HFFc6 (cell line): Measurements from ENCODE around the gene SLC4A5. TPM values are rescaled to one million over a fixed set of nuclear protein-coding genes. Genes with fewer than 3 reads are reported as not detected.

ENCODE experiments used
- DNase-seq: peaks from one replicate; pipeline ENCODE4 v3.0.0-alpha.2; 2018
- H3K27ac Mint-ChIP-seq: 2 replicates; pipeline ENCODE4 v1.8.0; 2020; ENCODE audit warnings: mild to moderate bottlenecking, mixed read lengths
- H3K27me3 Mint-ChIP-seq: 2 replicates; pipeline ENCODE4 v1.8.0; 2021; ENCODE audit warnings: mild to moderate bottlenecking, moderate library complexity, mixed read lengths; ENCODE audit not compliant: insufficient read depth
- H3K36me3 Mint-ChIP-seq: 2 replicates; pipeline ENCODE4 v1.8.0; 2021; ENCODE audit warnings: low read depth, mixed read lengths
- H3K4me1 Mint-ChIP-seq: 2 replicates; pipeline ENCODE4 v1.8.0; 2020; ENCODE audit warnings: low read depth, mixed read lengths
- H3K4me3 Mint-ChIP-seq: 2 replicates; pipeline ENCODE4 v1.8.0; 2020; ENCODE audit warnings: mild to moderate bottlenecking, moderate library complexity, mixed read lengths
- H3K9me3 Mint-ChIP-seq: 2 replicates; pipeline ENCODE4 v1.8.0; 2020; ENCODE audit warnings: mild to moderate bottlenecking, mixed read lengths
- CTCF ChIP-seq: fragments of 200-600 bp; sonication (generic); IDR thresholded peaks from 2 replicates; pipeline ENCODE4 v1.5.0; 2021; ENCODE audit warnings: antibody characterized with exemption, mild to moderate bottlenecking
- total RNA-seq, 6 experiments: library from RNA; stranded (reverse); fragmentation: NEBNext Ultra II Directional; extraction: Animal tissue kit (Norgen Biotek cat#: 25700); gene quantifications; 2 replicates in 1 of 6; 3 replicates in 5 of 6; pipeline ENCODE4 v1.2.3, GENCODE V29; 2021

The SLC4A5 gene
- total RNA-seq, 6 experiments from 2014 or later: 0.19 to 0.40 (median 0.31) TPM; not detected in 3

DNA sequence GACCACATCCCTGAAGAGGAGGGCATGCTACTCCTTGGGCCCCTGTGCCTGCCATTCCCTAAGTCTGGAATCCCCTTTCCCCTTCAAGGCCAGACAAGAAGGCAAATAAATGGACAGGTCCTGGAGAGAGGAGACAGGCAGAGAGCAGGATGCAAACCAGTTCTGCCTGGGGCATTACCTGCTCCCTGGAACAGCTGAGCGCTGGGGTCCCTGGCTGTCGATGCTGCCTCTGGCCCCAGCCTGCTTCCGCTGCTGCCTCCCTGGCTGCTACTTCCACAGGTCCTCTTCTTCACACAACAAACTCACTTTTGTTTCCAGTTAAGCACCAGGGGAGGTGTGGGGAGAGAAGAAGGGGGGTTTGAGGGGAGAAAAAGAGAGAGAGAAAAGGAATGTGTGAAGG lies 53.1 kb downstream of the SLC4A5 start:
- no peak for TF ChIP-seq CTCF
- Mint-ChIP-seq H3K27me3 (peaks cover 18% of the 10 kb centered on the region), H3K27ac (no peak overlapping the region), H3K9me3 (no peaks in the 10 kb centered on the region), H3K4me3 (no peak overlapping the region), H3K4me1 (no peaks in the 10 kb centered on the region; the same call in 1 of the 2 replicates), H3K36me3 (no peaks in the 10 kb centered on the region)
- DNase-seq: no peak

- Mint-ChIP-seq H3K9me3 (no peaks in the 10 kb centered on the region), H3K4me1 (no peaks in the 10 kb centered on the region), H3K27me3 (peaks cover 17% of the 10 kb centered on the region), H3K4me3 (no peak overlapping the region), H3K27ac (no peak overlapping the region), H3K36me3 (no peaks in the 10 kb centered on the region)
- no peak for DNase-seq
- TF ChIP-seq CTCF: no peak
Observed at GRCh38 chr2:74286725-74287124, 56.5 kb downstream of the SLC4A5 start.

DNA sequence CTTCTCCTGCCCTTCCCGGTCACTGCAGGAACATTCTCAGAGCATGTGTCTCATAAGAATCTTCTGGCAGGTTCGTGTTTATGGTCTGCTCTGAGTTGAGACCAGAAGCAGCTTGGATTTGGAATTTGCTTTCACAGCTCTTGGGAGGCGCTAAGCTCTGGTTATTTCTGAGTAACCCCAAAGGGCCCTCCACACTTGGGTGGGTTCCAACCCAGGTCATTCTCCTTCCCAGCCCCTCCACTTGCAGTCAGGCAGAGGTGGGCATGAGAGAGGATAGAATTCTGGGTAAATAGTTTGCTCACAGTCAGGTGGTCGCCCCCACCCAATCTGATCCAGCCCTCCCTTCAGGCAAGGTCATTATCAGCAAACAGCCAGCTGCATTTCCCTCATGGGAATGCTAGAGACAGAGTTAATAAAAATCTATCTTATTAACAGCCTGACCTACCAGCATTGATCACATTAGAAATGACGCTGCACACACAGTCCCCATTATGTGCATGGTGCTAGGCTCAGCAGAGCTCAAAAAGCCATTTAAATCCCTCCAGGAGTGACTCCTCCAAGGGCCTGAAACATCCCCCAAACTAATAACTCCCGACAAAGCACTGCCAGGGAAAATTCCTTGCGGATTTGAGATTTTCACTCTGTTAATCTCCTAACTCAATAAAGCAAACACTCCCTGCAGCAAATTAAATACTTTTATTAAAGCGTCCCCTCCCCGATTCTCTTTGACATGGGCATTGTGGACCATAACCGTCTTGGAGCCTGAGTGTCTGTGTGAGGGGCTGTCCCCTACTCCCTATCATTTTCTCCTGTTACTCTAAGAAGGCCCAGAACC lies 61.9 kb downstream of the SLC4A5 start:
- H3K36me3 Mint-ChIP-seq: no peaks in the 10 kb centered on the region
- no peak overlapping the region for H3K4me3 Mint-ChIP-seq
- no peak for DNase-seq
- H3K27me3 Mint-ChIP-seq: peaks cover 42% of the 10 kb centered on the region
- no peak overlapping the region for H3K27ac Mint-ChIP-seq
- no peaks in the 10 kb centered on the region for H3K4me1 Mint-ChIP-seq
- H3K9me3 Mint-ChIP-seq: no peaks in the 10 kb centered on the region
- no peak for TF ChIP-seq CTCF

DNA sequence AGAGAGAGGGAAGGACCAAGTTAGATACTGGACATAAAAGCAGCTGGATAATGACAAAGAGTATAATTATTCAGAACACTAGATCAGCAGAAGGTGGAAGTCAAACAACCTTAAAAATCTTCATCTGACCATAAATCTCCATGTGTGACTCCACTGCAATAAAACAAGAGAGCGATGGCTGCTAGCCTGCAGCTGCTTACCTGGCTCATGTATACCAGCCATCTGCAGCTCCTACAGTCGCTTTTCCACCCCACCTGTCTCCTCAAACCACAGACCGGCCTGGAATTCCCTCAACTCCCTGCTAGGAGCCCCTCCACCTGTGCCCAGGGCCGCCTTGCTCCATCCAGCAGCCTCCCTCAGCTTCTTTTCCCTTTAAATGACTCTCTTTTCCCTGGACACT lies 64.5 kb downstream of the SLC4A5 start:
- H3K36me3 Mint-ChIP-seq: no peaks in the 10 kb centered on the region
- no peak for TF ChIP-seq CTCF
- H3K27me3 Mint-ChIP-seq: peaks cover 49% of the 10 kb centered on the region
- no peak overlapping the region for H3K27ac Mint-ChIP-seq
- H3K9me3 Mint-ChIP-seq: no peaks in the 10 kb centered on the region
- no peak for DNase-seq
- no peaks in the 10 kb centered on the region for H3K4me1 Mint-ChIP-seq
- H3K4me3 Mint-ChIP-seq: no peak overlapping the region

DNA sequence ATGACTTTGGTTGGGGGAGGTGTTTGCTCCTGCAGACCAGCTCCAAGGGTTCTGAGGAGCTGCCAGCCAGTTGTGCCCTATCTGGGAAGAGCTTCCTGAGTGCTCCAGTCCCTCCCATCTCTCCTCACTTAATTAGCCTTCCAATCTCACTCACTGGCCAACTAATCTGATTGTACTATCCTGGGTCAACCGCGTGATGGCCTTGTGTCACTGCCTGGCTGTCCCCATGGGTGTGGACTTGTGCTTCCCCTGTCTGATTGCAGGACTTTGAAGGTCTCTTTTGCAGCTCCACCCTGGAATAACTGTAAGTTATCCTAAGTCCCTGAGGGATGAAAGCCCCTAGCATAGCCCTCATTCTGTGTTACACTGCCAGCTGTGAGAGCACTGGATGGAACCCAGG lies 65.0 kb downstream of the SLC4A5 start:
- Mint-ChIP-seq H3K4me1 (no peaks in the 10 kb centered on the region), H3K9me3 (no peaks in the 10 kb centered on the region), H3K4me3 (no peak overlapping the region), H3K27me3 (peaks cover 49% of the 10 kb centered on the region), H3K27ac (no peak overlapping the region), H3K36me3 (no peaks in the 10 kb centered on the region)
- no peak for DNase-seq
- TF ChIP-seq CTCF: no peak
